CD4-positive, alpha-beta T cell treated with Interleukin-21 for 1 hour (primary cell): ENCODE results near the gene RBBP9.
"Not testable (repeated sequence)": the region's sequence is repeated elsewhere in the genome, so short reads cannot be mapped to it uniquely, and the experiment has no call there.

Experiments
- DNase-seq: peaks from one replicate; pipeline ENCODE4 v3.0.0-alpha.2; 2020

Gene RBBP9

DNA sequence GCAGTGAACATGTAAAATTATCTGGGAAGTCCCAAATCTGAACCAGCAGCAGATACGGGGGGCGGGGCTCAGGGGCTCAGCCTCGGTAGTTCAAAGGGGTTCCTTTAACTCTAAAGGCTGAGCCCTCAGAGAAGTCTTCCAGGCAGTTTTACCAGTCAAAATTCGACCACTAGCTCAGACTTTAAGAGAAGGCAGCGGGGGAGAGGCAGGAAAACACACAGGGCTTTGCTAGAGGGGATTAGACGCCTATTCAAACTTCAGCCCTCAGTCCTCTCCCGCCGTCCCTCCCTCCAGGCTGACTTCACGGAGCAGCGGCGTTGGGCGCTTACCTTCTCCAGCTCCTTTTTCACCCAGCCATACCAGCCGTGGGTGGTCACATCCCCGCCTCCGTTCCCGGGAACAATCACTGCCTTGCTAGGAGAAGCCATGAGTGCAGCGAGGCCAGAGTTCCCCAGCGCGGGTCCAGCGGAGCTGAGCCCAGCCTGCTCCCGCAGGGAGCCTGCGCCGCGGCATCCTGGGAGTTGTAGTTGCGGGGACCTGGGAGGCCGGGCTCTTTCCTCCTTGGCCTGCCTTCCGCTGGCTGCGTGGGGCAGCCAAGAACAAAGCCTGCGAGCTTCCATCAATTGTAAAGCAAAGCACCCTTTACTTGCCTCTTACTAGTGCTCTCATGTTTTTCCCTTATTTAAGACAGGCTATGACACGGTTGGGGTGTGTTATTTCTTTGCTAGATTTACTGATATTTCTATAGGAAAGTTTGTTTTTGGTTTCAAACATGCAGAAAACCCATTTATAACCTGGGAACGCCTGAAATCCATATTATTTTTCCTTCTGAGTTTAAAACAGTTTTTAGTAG lies at the start of gene RBBP9:
TSS of gene RBBP9 (minus strand) at position 486 of the 853 bp plus-strand sequence. CDS start at position 428, 58 bp downstream.
- DNase-seq = peak; percentile 80

DNA sequence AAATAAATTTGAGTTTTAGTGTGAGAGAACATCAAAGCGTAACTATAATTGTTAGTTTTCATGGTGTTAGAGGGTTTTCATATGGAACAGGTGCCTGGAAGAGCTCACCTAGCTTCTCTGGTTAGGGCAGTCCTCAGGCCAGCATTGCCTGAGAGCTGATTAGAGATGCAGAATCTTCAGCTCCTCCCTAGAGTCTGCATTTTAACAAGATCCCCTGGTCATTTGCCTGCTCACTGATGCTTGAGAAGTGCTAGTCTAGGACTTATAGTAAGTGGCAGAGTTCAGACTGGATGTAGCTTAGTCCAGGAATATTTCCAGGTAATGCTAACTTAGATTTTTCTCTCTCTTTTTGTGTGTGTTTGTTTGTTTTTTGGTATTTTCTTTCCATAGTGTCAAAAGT lies 48.5 kb upstream of the RBBP9 start:
- no peak for DNase-seq

DNA sequence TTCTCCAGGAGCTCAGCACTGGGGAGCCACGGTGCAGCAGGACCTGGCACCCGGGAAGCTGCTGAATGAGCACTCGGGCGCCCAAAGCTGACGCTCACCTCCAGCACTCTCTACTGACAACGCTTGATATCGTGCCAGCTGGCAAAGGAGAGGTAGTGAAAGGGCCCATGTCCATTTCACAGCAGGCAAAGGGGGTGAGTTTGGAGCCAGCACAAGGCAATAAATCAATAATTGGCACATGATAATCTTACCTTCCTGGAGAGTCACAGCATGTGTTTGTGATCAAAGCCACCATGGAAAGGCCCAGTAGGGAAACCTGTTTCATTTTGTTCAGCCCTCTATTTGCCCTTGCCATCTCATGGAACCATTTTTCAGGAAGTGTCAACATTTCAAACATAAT lies 46.9 kb upstream of the RBBP9 start:
- no peak for DNase-seq

DNA sequence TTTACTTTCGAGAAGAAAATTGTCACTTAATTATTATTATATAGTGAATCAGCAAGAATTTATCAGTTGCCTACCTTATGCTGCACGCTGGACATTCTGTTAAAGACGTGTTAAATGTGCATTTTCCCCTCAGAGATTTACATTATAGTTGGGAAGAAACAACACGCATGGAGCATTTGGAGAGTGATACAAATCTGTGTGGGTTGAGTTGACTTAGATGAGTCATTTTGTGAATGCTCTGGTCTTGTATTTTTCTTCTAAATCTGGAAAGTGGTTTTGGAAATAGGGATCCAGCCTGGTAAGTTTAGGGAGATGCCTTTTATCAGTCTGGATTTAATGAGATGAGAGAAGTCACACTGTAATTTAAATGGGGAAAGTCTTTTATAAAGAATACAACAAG lies 46.2 kb upstream of the RBBP9 start:
- no peak for DNase-seq

DNA sequence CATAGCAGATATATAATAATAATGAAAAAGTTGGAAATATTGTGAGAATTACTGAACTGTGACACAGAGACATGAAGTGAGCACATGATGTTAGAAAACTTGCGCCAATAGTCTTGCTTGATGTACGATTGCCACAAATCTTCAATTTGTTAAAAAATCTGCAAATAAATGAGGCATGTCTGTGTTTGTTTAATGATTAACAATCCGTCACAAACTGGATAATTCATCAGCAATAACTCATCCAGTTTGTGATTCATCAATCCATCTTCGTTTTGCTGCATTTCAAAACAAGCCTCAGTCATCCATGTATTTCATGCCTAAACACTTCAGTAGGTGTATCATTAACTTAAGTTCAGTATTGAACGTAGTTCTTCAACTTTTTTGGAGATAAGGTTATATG lies 44.7 kb upstream of the RBBP9 start:
- DNase-seq = no peak

DNA sequence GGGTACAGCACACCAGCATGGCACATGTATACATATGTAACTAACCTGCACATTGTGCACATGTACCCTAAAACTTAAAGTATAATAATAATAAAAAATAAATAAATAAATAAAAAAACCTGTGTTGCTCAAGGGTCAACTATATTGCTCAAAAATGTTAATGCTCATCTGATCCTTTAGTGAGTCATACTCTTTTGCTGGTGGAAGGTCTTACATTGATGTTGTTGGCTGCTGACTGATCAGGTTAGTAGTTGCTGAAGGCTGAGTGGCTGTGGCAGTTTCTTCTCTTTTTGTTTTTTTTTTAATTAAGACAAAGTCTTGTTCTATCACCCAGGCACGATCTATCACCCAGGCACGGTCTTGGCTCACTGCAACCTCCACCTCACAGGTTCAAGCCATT lies 40.6 kb upstream of the RBBP9 start:
- DNase-seq = no peak

DNA sequence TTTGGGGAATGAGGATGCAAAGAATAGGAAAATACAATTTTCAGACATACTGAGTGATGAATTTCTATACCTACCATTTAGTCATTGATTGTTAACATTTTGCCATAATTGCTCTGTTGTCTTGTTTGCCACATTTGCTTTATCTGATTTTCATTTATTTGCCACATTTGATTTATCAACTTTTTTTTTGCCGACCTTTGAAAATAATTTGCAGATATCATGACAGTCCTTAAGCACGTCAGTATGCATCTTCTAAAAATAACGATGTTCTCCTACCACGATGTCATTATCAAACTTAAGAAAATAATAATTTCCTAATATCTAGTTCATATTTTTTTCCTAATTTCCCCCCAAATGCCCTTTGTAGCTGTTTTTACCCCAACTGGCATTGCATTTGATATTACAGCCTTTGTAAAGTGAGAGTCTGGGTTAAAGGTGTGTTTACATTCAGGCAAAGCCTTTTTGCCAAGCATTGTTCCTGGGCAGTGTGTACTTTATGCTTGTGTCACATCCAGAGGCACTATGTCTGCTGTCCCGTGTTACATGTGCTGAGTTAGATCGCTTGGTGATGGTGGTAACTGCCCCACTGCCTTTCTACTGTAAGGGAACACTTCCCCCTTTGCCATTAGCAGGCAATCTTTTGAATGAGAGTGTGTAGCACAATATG lies 37.1 kb upstream of the RBBP9 start:
- DNase-seq = no peak

DNA sequence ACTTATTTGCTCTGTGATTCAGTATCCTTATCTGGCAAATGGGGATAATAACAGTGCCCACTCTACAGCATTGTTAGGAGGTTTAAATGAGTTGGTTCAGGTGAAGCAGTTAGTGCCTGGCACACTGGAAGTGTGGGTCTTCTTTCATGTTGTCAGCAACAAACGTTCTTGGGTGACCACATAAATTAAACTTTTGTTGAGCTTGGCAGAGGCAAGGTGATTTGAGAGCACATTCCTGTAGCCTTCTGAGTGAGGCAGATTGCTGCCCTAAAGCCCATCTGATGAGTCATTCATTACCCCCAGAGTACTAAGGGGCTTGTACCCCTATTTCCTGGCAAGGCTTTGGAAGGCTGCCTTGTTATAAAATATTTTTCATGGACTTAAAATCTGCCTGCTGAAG lies 36.5 kb upstream of the RBBP9 start:
- no peak for DNase-seq

DNA sequence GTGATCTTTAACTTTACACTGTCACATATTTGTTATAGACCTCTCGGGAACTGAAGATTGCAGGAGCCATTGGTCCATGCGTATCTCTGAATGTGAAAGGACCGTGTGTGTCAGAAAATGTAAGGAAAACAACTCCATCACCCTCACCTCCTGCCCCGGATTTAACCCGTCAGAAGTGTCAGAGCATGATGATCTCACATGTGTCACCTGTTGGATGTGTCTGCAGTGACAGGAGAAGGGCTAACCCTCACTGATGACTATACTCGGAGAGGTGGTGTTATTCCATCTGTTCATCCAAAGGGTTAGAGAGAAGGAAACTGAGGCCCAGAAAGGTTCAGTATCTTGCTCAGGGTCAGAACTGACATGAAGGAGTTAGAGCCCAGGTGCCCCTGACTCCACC lies 35.6 kb upstream of the RBBP9 start:
- no peak for DNase-seq

DNA sequence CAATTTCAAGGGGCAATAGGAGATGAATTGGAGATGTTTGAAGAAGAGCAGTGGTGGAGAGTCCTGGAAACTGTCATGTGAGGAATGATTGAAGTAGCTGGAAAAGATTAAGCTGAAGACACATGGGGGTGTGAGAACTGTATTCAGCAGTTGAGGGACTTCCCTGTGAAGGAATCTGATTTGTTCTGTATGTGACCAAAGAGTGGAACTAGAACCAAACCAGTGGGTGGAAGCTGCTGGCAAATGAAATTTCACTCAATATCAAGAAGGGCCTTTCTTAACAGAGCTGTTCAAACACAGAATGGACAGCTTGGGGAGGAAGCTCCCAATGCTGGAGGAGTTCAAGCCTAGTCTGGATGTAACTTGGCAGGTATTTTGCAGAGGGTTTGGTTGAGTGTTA lies 32.0 kb upstream of the RBBP9 start:
- DNase-seq = no peak

DNA sequence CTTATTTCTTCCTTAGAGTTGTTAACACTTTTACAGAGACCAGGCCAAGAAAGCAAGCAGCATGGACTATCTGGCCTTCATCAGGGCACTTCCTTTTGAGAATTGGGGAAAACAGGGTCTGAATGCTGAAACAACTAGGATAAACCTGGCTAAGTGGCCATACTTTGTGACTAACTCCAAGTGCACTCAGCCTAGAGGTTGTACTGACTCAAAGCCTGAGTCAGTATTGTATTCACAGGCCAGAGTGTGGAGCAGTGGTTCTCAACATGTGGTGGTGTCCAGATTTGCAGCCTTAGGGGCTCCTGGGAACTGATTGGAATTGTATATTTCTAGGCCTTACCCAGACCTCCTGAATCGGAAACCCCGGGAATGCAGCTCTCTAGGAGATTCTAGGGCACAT lies 30.8 kb upstream of the RBBP9 start:
- DNase-seq = no peak

DNA sequence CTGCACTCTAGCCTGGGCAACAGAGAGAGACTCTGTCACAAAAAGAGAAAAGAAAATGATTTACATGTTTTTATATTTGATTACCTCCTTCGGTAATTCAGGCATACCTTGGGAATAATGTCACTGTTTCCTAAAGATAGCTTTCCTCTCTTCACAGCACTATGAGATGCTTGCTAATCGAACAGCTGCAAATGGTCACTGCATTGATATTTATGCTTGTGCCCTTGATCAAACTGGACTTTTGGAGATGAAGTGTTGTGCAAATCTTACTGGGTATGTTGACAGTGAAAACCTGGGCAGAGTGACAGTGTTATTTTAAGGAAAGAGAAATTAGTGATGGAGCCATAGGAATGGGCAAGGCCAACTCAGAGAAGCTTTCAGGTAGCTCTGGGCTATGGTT lies 30.3 kb upstream of the RBBP9 start:
- DNase-seq = no peak

DNA sequence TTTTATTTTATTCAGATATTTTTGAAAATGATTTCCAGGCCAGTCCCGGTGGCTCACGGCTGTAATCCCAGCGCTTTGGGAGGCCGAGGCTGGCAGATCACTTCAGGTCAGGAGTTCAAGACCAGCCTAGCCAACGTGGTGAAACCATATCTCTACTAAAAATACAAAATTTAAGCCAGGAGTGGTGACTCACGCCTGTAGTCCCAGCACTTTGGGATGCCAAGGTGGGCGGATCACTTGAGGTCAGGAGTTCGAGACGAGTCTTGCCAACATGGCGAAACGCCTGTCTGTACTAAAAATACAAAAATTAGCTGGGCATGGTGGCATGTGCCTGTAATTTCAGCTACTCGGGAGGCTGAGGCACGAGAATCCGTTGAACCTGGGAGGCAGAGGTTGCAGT lies 29.7 kb upstream of the RBBP9 start:
- DNase-seq = not testable (repeated sequence)

DNA sequence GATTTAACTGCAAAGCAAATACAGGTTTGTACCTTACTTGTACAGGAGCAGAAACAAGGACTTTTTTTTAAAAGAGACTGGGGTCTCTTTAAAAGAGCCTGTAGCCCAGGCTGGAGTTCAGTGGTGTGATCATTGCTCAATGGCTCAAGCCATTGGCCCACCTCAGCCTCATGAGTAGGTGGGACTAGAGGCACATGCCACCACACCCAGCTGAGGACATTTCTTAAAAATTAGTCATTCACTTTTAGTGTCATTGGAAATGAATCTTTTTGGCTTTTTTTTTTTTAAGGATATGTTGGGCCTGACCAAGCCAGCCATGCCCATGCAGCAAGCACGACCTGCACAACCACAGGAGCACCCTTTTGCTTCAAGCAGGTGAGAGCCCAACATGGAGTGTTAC lies 27.6 kb upstream of the RBBP9 start:
- no peak for DNase-seq

DNA sequence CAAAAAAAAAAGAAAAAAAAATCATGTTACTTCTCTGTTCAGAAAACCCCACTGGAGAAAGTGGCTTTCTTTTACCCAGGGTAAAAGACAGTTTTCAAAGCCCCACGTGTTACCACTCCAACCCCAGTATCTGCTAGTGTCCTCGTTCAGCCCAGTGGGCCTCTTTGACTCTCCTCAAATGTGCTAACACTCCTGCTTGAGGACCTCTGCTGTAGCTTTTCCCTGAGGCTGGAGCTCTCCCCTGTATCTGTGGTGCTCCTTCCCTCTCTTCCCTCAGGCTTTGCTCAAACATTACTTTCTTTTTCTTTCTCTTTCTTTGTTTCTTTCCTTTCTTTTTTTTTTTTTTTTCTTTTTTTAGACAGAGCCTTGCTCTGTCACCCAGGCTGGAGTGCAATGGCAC lies 26.0 kb upstream of the RBBP9 start:
- DNase-seq = no peak

DNA sequence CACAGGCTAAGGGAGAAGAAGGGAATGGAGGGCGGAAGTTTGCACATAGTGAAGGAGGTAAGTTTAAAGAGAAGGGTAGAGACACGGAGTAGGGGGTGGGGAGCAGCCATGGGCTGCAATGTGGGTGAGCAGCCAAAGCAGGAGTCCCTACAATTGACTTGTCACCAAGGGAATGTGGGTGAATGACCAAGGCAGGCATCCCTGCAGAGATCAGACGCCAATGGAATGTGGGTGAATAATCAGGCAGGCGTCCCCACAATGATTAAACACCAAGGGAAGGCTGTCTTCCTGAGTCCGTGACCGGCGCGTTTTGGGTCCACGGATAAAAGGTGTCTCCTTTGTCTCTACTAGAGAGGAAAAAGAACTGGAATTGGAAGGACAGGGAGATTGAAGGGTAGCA lies 25.0 kb upstream of the RBBP9 start:
- not testable (repeated sequence) for DNase-seq

DNA sequence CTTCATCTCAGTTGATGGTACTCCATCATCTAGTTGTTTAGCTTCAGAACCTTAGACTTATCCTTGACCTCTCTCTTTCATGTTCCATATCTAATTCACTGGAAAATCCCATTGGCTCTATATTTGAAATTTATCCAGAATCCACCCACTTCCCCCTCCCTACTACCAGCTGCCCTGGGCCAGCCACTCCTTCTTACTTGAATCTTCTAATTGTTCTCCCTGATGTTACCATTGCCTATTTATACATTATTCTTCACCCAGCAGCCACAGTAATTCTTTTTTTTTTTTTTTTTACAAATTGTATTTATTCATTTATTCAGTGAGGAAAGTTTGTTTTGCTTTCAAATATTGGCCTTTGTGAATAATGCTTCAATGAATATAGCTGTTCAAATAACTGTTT lies 18.9 kb upstream of the RBBP9 start:
- no peak for DNase-seq

DNA sequence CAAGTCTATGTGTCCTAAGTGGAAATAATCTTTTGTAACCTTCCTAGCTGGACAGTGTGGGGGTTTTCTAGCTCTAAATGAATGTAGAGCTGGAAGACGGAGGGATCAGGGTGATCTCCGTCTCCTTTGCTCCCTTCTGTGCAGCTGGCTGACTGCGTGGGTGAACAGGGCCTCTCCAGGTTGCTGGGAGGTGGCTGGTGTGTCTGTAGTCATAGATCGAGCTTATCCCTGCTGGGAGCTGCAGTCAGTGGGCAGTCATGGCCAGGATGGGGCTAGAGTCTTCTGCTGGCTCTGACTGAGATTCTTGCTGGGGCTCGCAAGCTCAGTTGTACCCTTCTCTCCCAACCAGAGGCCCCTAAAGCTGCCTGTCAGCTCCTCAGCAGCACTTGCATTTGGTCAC lies 17.1 kb upstream of the RBBP9 start:
- no peak for DNase-seq

DNA sequence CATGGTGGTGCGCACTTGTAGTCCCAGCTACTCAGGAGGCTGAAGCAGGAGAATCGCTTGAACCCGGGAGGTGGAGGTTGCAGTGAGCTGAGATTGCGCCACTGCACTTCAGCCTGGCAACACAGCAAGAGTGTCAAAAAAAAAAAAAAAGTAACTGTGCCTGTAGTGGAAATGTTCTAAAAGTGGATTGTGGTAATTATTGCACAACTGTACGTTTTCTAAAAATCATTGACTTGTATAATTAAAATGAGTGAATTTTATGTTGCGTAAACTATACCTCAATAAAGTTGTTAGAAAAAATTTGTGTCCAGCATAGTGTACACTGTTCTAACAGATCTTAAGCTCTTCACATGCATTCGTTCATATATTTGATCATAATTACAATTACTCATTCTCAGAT lies 16.2 kb upstream of the RBBP9 start:
- DNase-seq = no peak

DNA sequence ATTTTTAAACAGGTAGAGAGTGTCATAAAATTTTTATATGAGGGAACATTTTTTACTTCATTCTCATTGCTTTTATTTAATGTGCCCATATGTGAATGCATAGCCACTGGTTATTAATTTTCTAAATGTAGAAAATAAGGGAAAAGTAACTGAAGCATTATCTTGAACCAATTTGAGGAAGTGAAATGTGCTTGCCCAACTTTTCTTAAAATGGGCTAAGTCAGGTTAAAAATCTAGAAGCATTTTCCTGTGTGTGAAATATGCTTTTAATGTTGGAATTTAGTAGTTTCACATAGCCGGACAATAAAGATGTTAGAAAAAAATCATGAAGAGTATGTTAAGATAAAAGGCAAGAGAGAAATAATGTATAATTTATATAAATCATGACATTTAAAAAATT lies 14.5 kb upstream of the RBBP9 start:
- no peak for DNase-seq

DNA sequence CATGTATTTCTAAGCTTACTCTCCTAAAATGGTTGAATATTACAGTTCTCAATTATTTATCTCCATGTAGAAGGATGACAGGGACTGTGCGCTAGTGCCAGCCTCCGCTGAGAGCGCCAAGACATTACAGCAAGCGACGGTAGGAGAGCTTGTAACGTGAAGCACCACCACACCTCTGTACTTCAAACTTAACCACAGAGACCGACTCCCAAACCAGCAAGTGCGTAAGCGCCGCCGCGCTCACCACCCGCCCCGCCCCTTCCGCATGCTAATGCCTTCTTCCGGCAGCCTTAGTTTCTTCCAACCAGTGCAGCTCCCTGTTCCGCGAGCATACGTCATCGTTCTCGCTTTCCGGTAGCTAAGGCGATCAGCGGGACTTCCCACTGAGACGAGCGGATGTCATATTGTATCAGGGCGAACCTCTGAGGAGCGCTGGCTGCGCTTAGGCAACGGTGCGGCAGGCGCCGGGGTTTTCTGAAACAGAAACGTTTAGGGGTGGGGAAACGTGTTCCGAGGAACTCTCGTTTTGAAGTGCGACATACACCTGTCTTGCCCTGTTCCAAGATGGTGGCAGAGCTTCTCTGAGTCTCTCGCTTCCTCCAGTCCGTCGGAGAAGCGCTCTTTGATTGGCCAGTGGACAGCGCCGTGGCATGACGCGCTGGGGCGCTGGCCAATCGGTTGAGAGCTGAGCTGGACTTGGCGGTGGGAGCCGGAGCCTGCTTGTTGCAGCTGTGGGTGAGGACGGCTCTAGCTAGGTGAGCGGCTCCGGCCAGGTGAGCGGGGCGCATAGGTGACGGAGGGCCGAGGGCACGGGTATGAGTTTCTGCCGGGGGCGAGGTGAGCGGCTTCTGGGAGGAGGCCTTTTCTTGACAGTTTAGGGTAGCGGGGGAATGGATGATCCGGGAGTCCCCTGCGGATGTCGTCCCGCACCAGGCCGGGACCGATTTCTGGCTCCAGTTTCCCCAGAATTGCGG lies 10.5 kb upstream of the RBBP9 start, which contains the start of gene SEC23B:
TSS of gene SEC23B (plus strand) at position 723 of the 974 bp plus-strand sequence. CDS start 2,896 bp downstream, outside the sequence.
- DNase-seq = peak; percentile 99

DNA sequence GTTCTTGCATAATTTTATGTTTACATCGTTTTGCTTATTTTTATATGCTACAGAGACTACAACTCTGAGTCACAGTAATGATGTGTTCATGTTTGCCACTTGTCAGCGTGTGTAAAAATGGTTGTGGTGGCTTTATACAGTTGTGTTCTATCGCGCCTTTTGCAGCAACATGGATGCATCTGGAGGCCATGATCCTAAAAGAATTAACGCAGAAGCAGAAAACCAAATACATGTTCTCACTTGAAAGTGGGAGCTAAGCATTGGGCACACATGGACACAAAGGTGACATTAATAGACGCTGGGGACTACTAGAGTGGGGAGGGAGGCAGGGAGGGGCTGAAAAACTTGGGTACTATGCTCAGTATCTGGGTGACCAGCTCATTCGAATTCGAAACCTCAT lies 9.7 kb upstream of the RBBP9 start:
- DNase-seq = no peak

DNA sequence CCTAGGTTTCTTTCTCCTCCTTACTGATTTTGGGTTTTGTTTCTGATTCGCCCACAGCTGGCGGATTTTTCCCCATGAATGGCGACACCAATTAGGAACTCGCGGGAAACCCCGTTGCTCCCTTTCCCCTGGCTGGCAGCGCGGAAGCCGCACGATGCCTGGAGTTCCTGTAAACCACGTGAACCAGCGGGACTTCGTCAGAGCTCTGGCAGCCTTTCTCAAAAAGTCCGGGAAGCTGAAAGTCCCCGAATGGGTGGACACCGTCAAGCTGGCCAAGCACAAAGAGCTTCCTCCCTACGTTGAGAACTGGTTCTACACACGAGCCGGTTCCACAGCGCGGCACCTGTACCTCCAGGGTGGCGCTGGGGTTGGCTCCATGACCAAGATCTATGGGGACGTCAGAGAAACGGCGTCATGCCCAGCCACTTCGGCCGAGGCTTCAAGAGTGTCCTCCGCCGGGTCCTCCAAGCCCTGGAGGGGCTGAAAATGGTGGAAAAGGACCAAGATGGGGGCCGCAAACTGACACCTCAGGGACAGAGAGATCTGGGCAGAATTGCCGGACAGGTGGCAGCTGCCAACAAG lies 7.5 kb upstream of the RBBP9 start:
- no peak for DNase-seq
